Measurements from ENCODE around the gene OLFM1.
"Not testable (repeated sequence)": the region's sequence is repeated elsewhere in the genome, so short reads cannot be mapped to it uniquely, and the experiment has no call there.

Gene OLFM1

GRCh38 chr9:135159801-135160200, 72.3 kb downstream of the OLFM1 start:
- H3K27me3 ChIP-seq (ENCODE audit: insufficient read depth, insufficient read length) = peaks cover 26% of the 10 kb centered on the region
- no peaks in the 10 kb centered on the region for H3K9me3 ChIP-seq (ENCODE audit: insufficient read depth, low read length)
- no peak for TF ChIP-seq SUZ12 (IDR thresholded peaks at IDR 0.05; ENCODE audit: extremely low read depth, insufficient read depth, insufficient read length)
- no peak for TF ChIP-seq YY1 (IDR thresholded peaks at IDR 0.05; ENCODE audit: insufficient read depth, insufficient read length)
- no peak for TF ChIP-seq ZNF274 (IDR thresholded peaks at IDR 0.05; ENCODE audit: low read depth, low read length)
- H3K9ac ChIP-seq (ENCODE audit: insufficient read length, low read depth) = no peak overlapping the region
- H3K4me3 ChIP-seq (ENCODE audit: insufficient read length, low read depth) = no peak overlapping the region
- no peaks in the 10 kb centered on the region for H3K36me3 ChIP-seq (ENCODE audit: insufficient read depth, insufficient read length, low read length)
- no peak for DNase-seq (ENCODE audit: low read depth, low spot score)
- H3K4me1 ChIP-seq (ENCODE audit: insufficient read depth, insufficient read length) = no peaks in the 10 kb centered on the region

- no peaks in the 10 kb centered on the region for H3K9me3 ChIP-seq (ENCODE audit: insufficient read depth, low read length)
- TF ChIP-seq YY1 (IDR thresholded peaks at IDR 0.05; ENCODE audit: insufficient read depth, insufficient read length) (no peak), SUZ12 (IDR thresholded peaks at IDR 0.05; ENCODE audit: extremely low read depth, insufficient read depth, insufficient read length) (no peak), ZNF274 (IDR thresholded peaks at IDR 0.05; ENCODE audit: low read depth, low read length) (no peak)
- H3K4me1 ChIP-seq (ENCODE audit: insufficient read depth, insufficient read length) = no peaks in the 10 kb centered on the region
- H3K4me3 ChIP-seq (ENCODE audit: insufficient read length, low read depth) = no peak overlapping the region
- DNase-seq (ENCODE audit: low read depth, low spot score) = no peak
- no peak overlapping the region for H3K9ac ChIP-seq (ENCODE audit: insufficient read length, low read depth)
- H3K36me3 ChIP-seq (ENCODE audit: insufficient read depth, insufficient read length, low read length) = no peaks in the 10 kb centered on the region
- peaks cover 20% of the 10 kb centered on the region for H3K27me3 ChIP-seq (ENCODE audit: insufficient read depth, insufficient read length)
Observed at GRCh38 chr9:135160862-135161261, 73.4 kb downstream of the OLFM1 start.

GRCh38 chr9:135162599-135162998, 75.1 kb downstream of the OLFM1 start:
- not testable (repeated sequence) for DNase-seq (ENCODE audit: low read depth, low spot score); H3K4me3 ChIP-seq (ENCODE audit: insufficient read length, low read depth); H3K9ac ChIP-seq (ENCODE audit: insufficient read length, low read depth); H3K4me1 ChIP-seq (ENCODE audit: insufficient read depth, insufficient read length); H3K36me3 ChIP-seq (ENCODE audit: insufficient read depth, insufficient read length, low read length); H3K9me3 ChIP-seq (ENCODE audit: insufficient read depth, low read length)
- peaks cover 20% of the 10 kb centered on the region for H3K27me3 ChIP-seq (ENCODE audit: insufficient read depth, insufficient read length)

- Histone ChIP-seq H3K4me1 (ENCODE audit: insufficient read depth, insufficient read length) (no peaks in the 10 kb centered on the region), H3K27me3 (ENCODE audit: insufficient read depth, insufficient read length) (peaks cover 14% of the 10 kb centered on the region), H3K36me3 (ENCODE audit: insufficient read depth, insufficient read length, low read length) (no peaks in the 10 kb centered on the region), H3K9ac (ENCODE audit: insufficient read length, low read depth) (no peak overlapping the region), H3K9me3 (ENCODE audit: insufficient read depth, low read length) (no peaks in the 10 kb centered on the region), H3K4me3 (ENCODE audit: insufficient read length, low read depth) (no peak overlapping the region)
- TF ChIP-seq YY1 (IDR thresholded peaks at IDR 0.05; ENCODE audit: insufficient read depth, insufficient read length) (no peak), ZNF274 (IDR thresholded peaks at IDR 0.05; ENCODE audit: low read depth, low read length) (no peak), SUZ12 (IDR thresholded peaks at IDR 0.05; ENCODE audit: extremely low read depth, insufficient read depth, insufficient read length) (no peak)
- DNase-seq (ENCODE audit: low read depth, low spot score) = no peak
Observed at GRCh38 chr9:135163023-135163780, 75.7 kb downstream of the OLFM1 start.

- Histone ChIP-seq H3K27me3 (ENCODE audit: insufficient read depth, insufficient read length) (peaks cover 5% of the 10 kb centered on the region), H3K36me3 (ENCODE audit: insufficient read depth, insufficient read length, low read length) (no peaks in the 10 kb centered on the region), H3K4me3 (ENCODE audit: insufficient read length, low read depth) (no peak overlapping the region), H3K9ac (ENCODE audit: insufficient read length, low read depth) (no peak overlapping the region), H3K9me3 (ENCODE audit: insufficient read depth, low read length) (no peaks in the 10 kb centered on the region), H3K4me1 (ENCODE audit: insufficient read depth, insufficient read length) (no peaks in the 10 kb centered on the region)
- DNase-seq (ENCODE audit: low read depth, low spot score) = no peak
- TF ChIP-seq SUZ12 (IDR thresholded peaks at IDR 0.05; ENCODE audit: extremely low read depth, insufficient read depth, insufficient read length) (no peak), ZNF274 (IDR thresholded peaks at IDR 0.05; ENCODE audit: low read depth, low read length) (no peak), YY1 (IDR thresholded peaks at IDR 0.05; ENCODE audit: insufficient read depth, insufficient read length) (no peak)
Observed at GRCh38 chr9:135164036-135164435, 76.6 kb downstream of the OLFM1 start.

GRCh38 chr9:135165003-135165711, 77.7 kb downstream of the OLFM1 start:
- DNase-seq (ENCODE audit: low read depth, low spot score) = no peak
- TF ChIP-seq YY1 (IDR thresholded peaks at IDR 0.05; ENCODE audit: insufficient read depth, insufficient read length) (no peak), SUZ12 (IDR thresholded peaks at IDR 0.05; ENCODE audit: extremely low read depth, insufficient read depth, insufficient read length) (no peak), ZNF274 (IDR thresholded peaks at IDR 0.05; ENCODE audit: low read depth, low read length) (no peak)
- no peak overlapping the region for H3K4me3 ChIP-seq (ENCODE audit: insufficient read length, low read depth)
- H3K9ac ChIP-seq (ENCODE audit: insufficient read length, low read depth) = no peak overlapping the region
- no peaks in the 10 kb centered on the region for H3K36me3 ChIP-seq (ENCODE audit: insufficient read depth, insufficient read length, low read length)
- H3K9me3 ChIP-seq (ENCODE audit: insufficient read depth, low read length) = no peaks in the 10 kb centered on the region
- H3K27me3 ChIP-seq (ENCODE audit: insufficient read depth, insufficient read length) = no peaks in the 10 kb centered on the region
- H3K4me1 ChIP-seq (ENCODE audit: insufficient read depth, insufficient read length) = no peaks in the 10 kb centered on the region

- Histone ChIP-seq H3K4me3 (ENCODE audit: insufficient read length, low read depth) (no peak overlapping the region), H3K27me3 (ENCODE audit: insufficient read depth, insufficient read length) (no peaks in the 10 kb centered on the region), H3K9me3 (ENCODE audit: insufficient read depth, low read length) (no peaks in the 10 kb centered on the region), H3K4me1 (ENCODE audit: insufficient read depth, insufficient read length) (peaks cover 2% of the 10 kb centered on the region), H3K9ac (ENCODE audit: insufficient read length, low read depth) (no peak overlapping the region), H3K36me3 (ENCODE audit: insufficient read depth, insufficient read length, low read length) (no peaks in the 10 kb centered on the region)
- no peak for TF ChIP-seq SUZ12 (IDR thresholded peaks at IDR 0.05; ENCODE audit: extremely low read depth, insufficient read depth, insufficient read length)
- TF ChIP-seq ZNF274 (IDR thresholded peaks at IDR 0.05; ENCODE audit: low read depth, low read length) = no peak
- TF ChIP-seq YY1 (IDR thresholded peaks at IDR 0.05; ENCODE audit: insufficient read depth, insufficient read length) = no peak
- no peak for DNase-seq (ENCODE audit: low read depth, low spot score)
Observed at GRCh38 chr9:135165756-135166519, 78.5 kb downstream of the OLFM1 start.

Measured in NT2/D1 (cell line).